ENCODE data around the gene SMPD3. TPM values are rescaled to one million over a fixed set of nuclear protein-coding genes. Genes with fewer than 3 reads are reported as not detected.

The SMPD3 gene
- total RNA-seq (2022; extraction: Qiagen RNA extraction): 0.13 to 0.25 TPM (median 0.16 TPM) in 5 replicates

DNA sequence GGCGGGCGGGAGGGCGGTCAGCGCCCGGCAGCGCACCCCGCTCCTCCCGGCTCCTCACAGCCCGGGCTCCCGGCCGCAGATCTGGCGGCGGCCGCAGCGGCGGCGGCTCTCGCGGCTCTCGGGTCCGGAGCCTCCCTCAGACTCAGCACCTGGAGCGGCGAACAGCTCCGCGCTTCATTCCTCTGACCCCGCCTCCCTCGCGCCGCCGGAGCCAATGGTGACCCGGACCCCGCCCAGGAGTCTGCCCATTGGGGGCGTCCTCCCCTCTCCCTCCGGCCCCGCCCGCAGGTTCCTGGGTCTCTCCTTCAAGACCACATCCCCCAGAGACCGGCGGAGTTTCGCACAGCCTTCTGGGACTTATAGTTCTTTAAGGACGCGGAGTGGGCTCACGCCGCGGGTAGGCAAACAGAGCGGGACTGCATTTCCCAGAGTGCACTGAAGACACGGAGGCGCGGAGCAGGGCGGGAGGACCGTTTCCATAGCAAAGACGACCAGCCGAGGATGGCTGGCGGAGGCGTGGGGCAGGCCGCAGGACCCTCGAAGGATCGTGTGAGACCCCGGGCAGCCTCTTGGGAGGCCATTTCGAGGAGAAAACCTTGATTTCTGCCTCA, at the start of gene SMPD3:
Gene SMPD3, minus strand, starts transcription at position 149 of the 611 bp plus-strand sequence. CDS start 76,327 bp downstream, outside the sequence.

GRCh38 chr16:68310774-68311511, 137.4 kb downstream of the SMPD3 start, which contains the start of the genes PRMT7 and SLC7A6OS:
PRMT7 (plus strand) TSS chr16:68311019; CDS start chr16:68315980, 4,961 bp downstream.
SLC7A6OS (minus strand) TSS chr16:68310946; CDS start chr16:68310926, 20 bp downstream.

Other genes starting within 250 kb of the SMPD3 start
- gene ESRP2, start 212.4 kb downstream of the SMPD3 start, total RNA-seq (2022; extraction: Qiagen RNA extraction): 0.08 to 0.22 TPM (median 0.09 TPM) in 5 replicates
- gene PLA2G15, start 203.1 kb downstream of the SMPD3 start, total RNA-seq (2022; extraction: Qiagen RNA extraction): 13.3 to 17.0 TPM (median 16.0 TPM) in 5 replicates
- gene SLC7A6, start 184.0 kb downstream of the SMPD3 start, total RNA-seq (2022; extraction: Qiagen RNA extraction): 30.2 to 39.3 TPM (median 32.9 TPM) in 5 replicates
- 10.8 to 12.6 TPM (median 12.2 TPM) in 5 replicates for gene SLC7A6OS, start 137.6 kb downstream of the SMPD3 start, total RNA-seq (2022; extraction: Qiagen RNA extraction)
- gene PRMT7, start 137.5 kb downstream of the SMPD3 start, total RNA-seq (2022; extraction: Qiagen RNA extraction): 29.3 to 34.9 TPM (median 30.2 TPM) in 5 replicates
- gene ZFP90, start 90.8 kb upstream of the SMPD3 start, total RNA-seq (2022; extraction: Qiagen RNA extraction): 6.9 to 9.4 TPM (median 9.3 TPM) in 5 replicates
- gene CDH3, start 196.8 kb upstream of the SMPD3 start, total RNA-seq (2022; extraction: Qiagen RNA extraction): 0.17 to 0.38 TPM (median 0.31 TPM) in 5 replicates